Mesothelial cell of epicardium (in vitro differentiated cells): ENCODE results near the gene CLCA1. TPM values are rescaled to one million over a fixed set of nuclear protein-coding genes. Genes with fewer than 3 reads are reported as not detected.

Experiments
- DNase-seq, 2 experiments: peaks; one replicate each; pipeline ENCODE4 v3.0.0; 2021; ENCODE audit warnings: low spot score in 2 of 2; ENCODE audit not compliant: unreplicated experiment in 2 of 2
- H3K27ac Mint-ChIP-seq: 2 replicates; pipeline ENCODE4 v1.8.0; 2021; ENCODE audit warnings: mixed read lengths
- H3K27me3 Mint-ChIP-seq: 2 replicates; pipeline ENCODE4 v1.8.0; 2021; ENCODE audit warnings: low read depth, mixed read lengths
- H3K36me3 Mint-ChIP-seq: 2 replicates; pipeline ENCODE4 v1.8.0; 2021; ENCODE audit warnings: mixed read lengths
- H3K4me1 Mint-ChIP-seq: 2 replicates; pipeline ENCODE4 v1.8.0; 2021; ENCODE audit warnings: mixed read lengths
- H3K4me3 Mint-ChIP-seq: 2 replicates; pipeline ENCODE4 v1.8.0; 2021; ENCODE audit warnings: mild to moderate bottlenecking, moderate library complexity, mixed read lengths
- H3K9me3 Mint-ChIP-seq: 2 replicates; pipeline ENCODE4 v1.8.0; 2021; ENCODE audit warnings: mixed read lengths
- CTCF ChIP-seq: fragments of 200-600 bp; sonication (generic); IDR thresholded peaks from one replicate; pipeline ENCODE4 v1.5.0; 2021; ENCODE audit warnings: antibody characterized with exemption; ENCODE audit not compliant: unreplicated experiment
- total RNA-seq: library from RNA; stranded (reverse); gene quantifications from 3 replicates; pipeline ENCODE4 v1.2.1, GENCODE V29; 2021

The CLCA1 gene
- total RNA-seq, 1 donor from 2014 or later: not detected

- TF ChIP-seq CTCF: no peak
- H3K36me3 Mint-ChIP-seq: no peaks in the 10 kb centered on the region
- H3K27me3 Mint-ChIP-seq: no peaks in the 10 kb centered on the region
- H3K4me1 Mint-ChIP-seq: peaks cover 39% of the 10 kb centered on the region
- DNase-seq: no peak
- H3K27ac Mint-ChIP-seq: peak overlapping the region; percentile 94
- H3K4me3 Mint-ChIP-seq: peak overlapping the region; percentile 71
- no peaks in the 10 kb centered on the region for H3K9me3 Mint-ChIP-seq
Observed at GRCh38 chr1:86504137-86504479, 35.4 kb downstream of the CLCA1 start.

- Mint-ChIP-seq H3K36me3 (no peaks in the 10 kb centered on the region), H3K4me3 (no peak overlapping the region), H3K9me3 (no peaks in the 10 kb centered on the region), H3K27ac (peak overlapping the region; percentile 45), H3K4me1 (peaks cover 39% of the 10 kb centered on the region), H3K27me3 (no peaks in the 10 kb centered on the region)
- DNase-seq: no peak
- TF ChIP-seq CTCF: no peak
Observed at GRCh38 chr1:86504895-86505563, 36.3 kb downstream of the CLCA1 start.

- TF ChIP-seq CTCF: no peak
- no peak overlapping the region for H3K27ac Mint-ChIP-seq
- DNase-seq: no peak
- peaks cover 39% of the 10 kb centered on the region for H3K4me1 Mint-ChIP-seq
- H3K9me3 Mint-ChIP-seq: no peaks in the 10 kb centered on the region
- no peaks in the 10 kb centered on the region for H3K36me3 Mint-ChIP-seq
- H3K4me3 Mint-ChIP-seq: no peak overlapping the region
- H3K27me3 Mint-ChIP-seq: no peaks in the 10 kb centered on the region
Observed at GRCh38 chr1:86505564-86505902, 36.8 kb downstream of the CLCA1 start.

- Mint-ChIP-seq H3K36me3 (no peaks in the 10 kb centered on the region), H3K4me3 (no peak overlapping the region), H3K27me3 (no peaks in the 10 kb centered on the region), H3K4me1 (peaks cover 27% of the 10 kb centered on the region), H3K27ac (no peak overlapping the region), H3K9me3 (no peaks in the 10 kb centered on the region)
- peak; percentile 51 for TF ChIP-seq CTCF
- DNase-seq: no peak
Observed at GRCh38 chr1:86507935-86508582, 39.3 kb downstream of the CLCA1 start.

GRCh38 chr1:86508583-86508969, 39.8 kb downstream of the CLCA1 start:
- Mint-ChIP-seq H3K27me3 (no peaks in the 10 kb centered on the region), H3K9me3 (no peaks in the 10 kb centered on the region), H3K4me1 (peaks cover 21% of the 10 kb centered on the region), H3K4me3 (no peak overlapping the region), H3K36me3 (no peaks in the 10 kb centered on the region), H3K27ac (no peak overlapping the region)
- DNase-seq: no peak
- TF ChIP-seq CTCF: no peak
